GM12874 (cell line): ENCODE measurements around the gene PALMD.

Experiments used
- CTCF ChIP-seq: IDR thresholded peaks from 2 replicates; pipeline ENCODE4 v1.5.1; 2011; ENCODE audit warnings: low read depth, mild to moderate bottlenecking, control low read depth, low read length, moderate library complexity; ENCODE audit not compliant: insufficient read depth

The PALMD gene

GRCh38 chr1:99602404-99602969, 43.4 kb upstream of the PALMD start:
- TF ChIP-seq CTCF: no peak

- no peak for TF ChIP-seq CTCF
Measured at GRCh38 chr1:99603699-99604560, 42.0 kb upstream of the PALMD start.

GRCh38 chr1:99606306-99606705, 39.6 kb upstream of the PALMD start:
- no peak for TF ChIP-seq CTCF

- no peak for TF ChIP-seq CTCF
Measured at GRCh38 chr1:99607590-99607989, 38.3 kb upstream of the PALMD start.

- no peak for TF ChIP-seq CTCF
Measured at GRCh38 chr1:99608058-99608457, 37.9 kb upstream of the PALMD start.

- no peak for TF ChIP-seq CTCF
Measured at GRCh38 chr1:99613716-99614115, 32.2 kb upstream of the PALMD start.

- no peak for TF ChIP-seq CTCF
Measured at GRCh38 chr1:99614728-99615127, 31.2 kb upstream of the PALMD start.
